HG02973 (cell line): ENCODE data around the gene FOXQ1.
"Not testable (repeated sequence)": the region's sequence is repeated elsewhere in the genome, so short reads cannot be mapped to it uniquely, and the experiment has no call there.

Source experiments
- ATAC-seq: cut with Tn5 transposase; IDR thresholded peaks from one replicate; pipeline ENCODE4 v1.9.1; 2021; ENCODE audit warnings: moderate library complexity; ENCODE audit not compliant: unreplicated experiment

The FOXQ1 gene

DNA sequence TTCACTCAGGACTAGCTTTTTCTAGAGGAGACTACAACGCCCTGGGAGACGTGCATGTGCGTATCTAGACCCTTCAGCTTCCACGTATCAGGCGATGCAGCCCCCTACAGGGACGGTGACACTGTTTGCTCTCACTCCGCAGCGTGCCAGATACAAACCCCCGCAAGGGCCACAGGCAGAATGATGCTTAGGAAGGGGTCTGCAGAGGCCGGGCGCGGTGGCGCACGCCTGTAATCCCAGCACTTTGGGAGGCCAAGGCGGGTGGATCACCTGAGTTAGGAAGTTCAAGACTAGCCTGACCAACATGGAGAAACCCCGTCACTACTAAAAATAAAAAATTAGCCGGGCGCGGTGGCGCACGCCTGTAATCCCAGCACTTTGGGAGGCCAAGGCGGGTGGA, 6.7 kb downstream of the FOXQ1 start:
- ATAC-seq: not testable (repeated sequence)

DNA sequence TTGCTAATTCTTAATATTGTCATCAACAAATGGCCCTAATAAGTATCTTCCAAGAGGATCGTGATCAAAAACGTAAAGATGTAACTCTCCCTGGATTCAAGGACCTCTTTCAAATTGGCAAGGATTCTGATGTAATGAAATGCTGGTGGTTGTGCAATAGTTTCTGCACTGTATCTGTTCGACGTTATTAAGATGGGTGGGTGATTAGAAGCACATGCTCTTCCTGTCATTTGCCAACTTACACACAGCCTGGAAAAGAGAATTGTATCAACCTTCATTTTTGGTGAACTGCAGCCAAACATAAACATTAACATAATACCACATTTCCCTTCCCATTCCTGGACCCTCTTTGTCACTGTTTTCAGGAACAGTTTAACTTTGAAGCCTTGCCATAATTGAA, 9.8 kb downstream of the FOXQ1 start:
- ATAC-seq: no peak

DNA sequence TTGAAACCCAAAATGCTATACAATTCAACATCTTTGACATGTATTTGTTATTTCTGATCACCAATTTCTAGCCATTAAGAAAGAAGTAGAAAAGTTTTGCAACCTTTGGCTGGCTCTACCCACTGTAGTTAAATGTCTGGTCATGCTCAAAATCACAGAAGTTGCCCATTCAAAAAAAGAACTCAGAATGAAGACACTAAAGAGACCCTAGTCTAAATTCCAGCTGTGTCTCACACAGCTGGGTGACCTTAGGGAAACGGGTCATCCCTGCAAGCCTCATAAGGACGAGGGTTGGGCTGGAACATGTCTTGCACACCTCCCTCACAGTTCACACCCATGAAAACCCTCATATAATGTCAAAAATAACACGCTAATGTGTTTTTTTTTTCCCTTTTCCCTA, 10.3 kb downstream of the FOXQ1 start:
- ATAC-seq: no peak

DNA sequence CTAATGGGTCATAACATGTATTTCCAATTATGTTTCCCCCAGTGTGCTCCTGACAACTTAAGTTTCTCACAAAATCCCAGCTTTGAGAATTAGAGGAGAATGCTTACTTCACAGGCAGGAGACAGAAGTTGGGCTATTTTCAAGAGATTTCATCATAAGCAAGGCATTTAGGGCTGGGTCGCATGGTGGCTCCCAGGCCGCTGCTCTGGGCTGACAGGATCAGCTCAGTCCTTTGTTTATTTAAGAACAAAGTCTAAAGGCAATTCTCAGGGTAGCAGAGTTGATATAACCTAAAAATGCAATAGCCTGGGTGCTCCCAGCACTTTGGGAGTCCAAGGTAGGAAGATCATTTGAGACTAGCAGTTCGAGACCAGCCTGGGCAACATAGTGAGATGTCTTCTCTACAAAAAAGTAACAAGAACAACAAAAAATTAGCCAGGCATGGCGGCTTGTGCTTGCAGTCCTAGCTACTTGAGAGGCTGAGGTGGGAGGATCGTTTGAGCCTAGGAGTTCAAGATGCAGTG, 10.9 kb downstream of the FOXQ1 start:
- no peak for ATAC-seq

DNA sequence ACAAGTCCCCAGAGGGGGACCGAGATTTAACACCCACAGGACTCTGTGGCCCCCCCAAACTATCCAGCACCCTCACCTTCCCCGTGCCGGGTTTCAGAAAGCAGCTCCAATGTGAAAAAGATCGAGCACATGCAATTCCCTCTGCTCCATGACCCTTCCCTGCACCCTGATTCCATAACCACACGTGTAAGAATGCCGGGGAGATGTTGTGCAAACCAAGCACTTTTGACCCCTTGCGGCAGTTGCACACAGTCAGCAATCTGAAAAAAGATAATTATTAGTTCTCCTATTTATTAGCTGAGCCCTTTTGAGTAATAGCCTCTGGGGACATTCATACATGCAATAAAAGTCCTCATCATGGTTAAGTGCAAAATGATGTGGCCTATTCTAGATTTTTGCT, 13.0 kb downstream of the FOXQ1 start:
- ATAC-seq: no peak

DNA sequence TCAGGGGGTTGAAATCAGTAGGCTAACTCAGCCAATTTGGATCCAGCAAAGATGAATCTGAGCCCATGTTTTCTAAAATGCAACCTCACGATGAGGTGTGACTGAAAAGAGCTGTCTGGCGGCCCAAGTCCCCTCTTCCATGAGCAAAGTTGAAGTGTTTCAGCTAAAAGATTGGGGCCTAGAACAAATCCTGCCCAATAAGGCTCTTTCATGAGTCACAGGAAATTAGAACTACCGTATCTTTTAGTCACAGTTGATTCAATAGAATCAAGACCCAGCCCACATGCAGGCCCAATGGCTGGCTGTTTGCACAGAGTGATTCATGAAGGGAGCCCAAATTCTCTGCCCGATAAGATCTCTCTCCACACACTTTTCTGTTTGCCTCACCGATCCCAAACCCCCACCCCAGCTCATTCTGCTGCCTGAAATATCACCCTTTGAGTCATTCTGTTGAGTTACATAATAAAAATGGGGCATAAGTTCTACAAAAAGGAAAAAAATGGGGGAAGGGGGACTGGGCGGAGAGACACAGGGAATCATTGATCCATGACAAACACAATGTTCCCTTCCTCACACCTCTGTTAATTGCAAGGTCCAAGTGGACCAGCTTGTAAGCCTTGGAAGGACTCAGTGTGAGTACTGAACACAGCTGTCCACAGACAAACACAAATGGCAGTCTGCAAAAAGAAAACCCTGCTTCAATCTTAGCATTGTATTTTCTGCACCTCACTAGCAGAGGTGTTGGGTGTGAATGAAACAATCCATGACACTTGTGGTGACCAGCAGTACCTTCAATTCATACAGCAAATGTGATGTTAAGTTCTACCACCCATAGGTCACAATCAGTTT, 13.8 kb downstream of the FOXQ1 start:
- no peak for ATAC-seq

DNA sequence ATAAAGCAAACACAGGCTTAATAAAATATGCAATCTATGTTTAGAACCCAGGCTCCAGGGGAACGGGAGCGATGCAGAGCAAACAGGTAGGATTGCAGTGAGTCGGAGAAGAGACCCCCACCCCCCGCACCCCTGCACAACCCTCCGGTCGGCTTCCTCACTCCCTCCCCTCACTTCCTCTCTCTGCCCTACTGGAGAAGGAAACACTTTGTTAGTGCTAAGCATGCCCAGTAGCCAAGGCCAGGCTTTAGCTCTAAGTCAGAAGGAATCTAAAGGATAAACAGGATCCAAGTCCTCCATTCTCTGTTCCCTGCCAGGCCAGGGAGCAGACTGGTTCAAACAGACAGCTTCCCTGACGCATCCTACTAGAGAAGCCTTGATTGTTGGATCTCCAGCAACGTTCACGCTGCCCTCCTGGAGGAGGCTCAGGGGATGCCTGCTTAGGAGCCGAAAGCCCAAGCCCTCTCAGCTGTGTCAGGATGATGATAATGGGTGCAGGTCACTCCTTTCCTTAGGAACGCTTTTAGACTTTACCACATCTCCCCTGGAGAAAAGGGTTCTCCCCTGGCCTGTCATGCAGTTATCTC, 14.7 kb downstream of the FOXQ1 start:
- ATAC-seq: no peak

DNA sequence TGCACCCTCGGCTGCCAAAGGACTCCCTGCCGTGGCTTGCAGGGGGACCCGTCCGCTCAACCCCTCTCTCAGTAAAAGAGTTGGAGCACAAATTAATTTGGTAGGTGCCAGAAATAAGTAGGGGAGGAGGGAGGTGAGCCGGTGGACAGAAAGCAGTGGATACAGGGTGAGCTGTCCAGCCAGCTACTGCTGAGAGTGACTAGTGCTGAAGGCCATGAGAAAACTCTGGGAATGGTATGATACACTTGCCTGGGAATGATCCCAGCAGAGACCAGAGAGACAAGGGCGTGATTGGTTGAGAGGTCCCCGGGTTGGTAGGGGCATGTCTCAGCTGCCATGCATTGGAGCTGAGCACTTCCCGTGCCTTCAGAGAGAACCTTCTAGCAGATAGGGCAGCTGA, 15.7 kb downstream of the FOXQ1 start:
- ATAC-seq: no peak

DNA sequence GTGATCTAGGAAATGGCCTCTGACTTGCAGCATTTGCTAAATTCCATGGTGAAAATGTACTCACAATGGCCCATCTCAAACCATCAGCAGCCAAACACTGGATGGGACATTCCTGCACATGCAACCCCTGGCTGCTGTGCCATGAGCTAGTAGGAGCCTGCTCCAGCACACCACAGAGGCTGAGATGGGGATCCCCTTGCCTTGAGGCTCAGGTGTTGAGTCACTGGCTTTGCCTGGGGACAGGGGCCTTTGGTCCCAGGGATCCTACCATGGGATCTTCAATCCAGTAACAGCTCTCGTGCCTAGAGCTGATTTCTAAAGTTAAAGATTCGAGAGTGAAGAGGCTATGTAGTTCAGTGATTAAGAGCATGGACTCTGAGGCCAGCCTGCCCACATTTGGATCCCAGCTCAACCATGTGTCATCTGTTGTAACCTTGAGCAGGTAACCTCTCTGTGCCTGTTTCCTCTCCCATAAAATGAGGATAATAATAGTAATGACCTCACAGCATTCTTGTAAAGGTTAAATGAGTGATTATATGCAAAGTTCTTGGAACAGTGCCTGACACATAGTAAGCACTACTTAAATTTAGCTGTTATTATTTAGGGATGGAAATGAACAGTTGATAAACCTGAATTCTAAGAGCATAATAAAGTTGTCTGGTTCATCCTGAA, 16.4 kb downstream of the FOXQ1 start:
- no peak for ATAC-seq

DNA sequence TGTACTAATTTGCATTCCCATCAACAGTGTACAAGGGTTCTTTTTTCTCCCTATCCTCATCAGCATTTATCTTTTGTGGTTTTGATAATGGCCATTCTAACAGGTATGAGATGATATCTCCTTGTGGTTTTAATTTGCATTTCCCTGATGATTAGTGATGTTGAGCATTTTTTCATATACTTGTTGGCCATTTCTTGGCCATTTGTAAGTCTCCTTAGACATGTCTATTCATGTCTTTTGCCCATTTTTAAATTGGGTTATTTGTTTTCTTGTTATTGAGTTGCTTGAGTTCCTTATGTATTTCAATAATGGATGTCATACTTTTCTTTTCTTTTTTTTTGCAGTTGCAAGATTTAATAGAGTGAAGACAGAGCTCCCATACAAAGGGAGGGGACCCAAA, 17.8 kb downstream of the FOXQ1 start:
- ATAC-seq: no peak

DNA sequence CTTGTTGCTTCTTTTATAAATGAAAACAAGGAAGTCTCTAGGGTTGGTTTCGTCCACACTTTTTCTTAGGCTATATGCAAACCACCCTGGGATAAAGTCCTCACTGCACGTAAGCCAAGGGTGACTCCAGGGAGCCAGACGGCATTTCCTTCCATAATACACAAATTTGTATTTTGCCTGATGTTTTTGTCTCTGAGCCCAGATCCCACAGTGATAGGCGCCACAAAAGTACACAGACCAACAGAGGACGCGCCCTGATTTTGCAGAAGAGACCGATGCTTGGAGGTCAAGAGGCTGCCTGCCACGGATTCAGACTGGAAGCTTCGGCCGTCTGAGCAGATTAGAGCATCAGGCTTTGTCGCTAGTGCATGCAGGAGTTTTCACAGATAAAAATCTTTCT, 22.8 kb downstream of the FOXQ1 start:
- no peak for ATAC-seq

DNA sequence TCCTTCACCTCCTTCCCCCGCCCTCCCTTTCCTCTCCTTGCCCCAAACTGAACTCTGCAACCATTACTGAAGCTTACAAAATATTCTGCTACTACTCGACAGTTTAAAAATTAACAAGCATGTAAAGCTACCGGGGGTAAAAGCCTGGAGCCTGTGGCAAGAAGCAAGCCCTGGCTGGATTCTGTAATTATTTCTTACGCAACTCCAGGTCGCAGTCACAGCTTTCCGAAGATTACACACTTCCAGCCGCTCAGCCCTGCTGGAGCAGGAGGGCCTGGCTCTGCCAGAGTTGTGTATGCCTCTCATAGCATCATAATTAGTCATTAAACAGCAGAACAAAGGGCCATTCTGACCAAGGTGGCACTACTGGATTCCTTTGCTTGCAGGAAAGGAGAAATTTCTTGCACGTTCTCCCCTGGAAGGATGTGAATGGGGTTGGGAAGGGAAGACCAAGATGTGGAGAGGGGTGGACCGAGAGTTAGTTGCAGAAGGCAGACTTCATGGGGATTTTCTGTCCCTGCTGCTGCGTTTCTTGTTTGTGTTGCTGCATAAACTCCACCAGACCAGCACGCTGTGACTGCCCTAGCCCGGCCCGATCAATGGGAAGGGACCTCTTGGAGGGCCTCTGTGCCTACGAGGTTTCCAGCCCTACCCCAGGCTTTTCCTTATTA, 23.6 kb downstream of the FOXQ1 start:
- ATAC-seq: no peak

DNA sequence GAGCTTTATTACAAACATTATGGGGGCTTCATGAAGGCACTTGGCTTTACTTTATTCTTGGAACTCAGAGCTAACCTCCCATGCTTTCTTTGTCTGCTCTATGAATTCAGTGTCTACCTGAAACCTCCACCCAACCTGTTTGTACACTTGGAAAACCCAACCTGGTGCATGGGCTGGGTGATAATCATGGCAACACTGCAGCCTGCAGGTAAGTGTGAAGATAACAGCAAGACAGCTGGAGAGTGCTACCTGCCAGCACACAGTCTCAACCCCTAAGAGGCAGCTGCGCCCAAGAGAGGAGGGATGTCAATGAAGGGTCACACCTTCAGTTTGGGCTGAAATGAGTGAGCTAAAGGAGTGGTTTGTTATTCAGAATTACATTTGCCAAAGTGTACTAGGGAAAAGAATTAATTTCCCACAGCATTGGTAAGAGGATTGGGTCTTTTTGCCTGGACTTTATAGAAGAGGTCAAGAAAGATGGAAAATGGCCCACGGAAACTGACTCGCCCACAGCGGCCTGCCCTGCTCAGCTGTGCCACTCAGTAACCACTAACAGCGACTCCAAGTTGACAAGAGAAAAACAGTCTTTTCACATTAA, 24.4 kb downstream of the FOXQ1 start:
- ATAC-seq: no peak

DNA sequence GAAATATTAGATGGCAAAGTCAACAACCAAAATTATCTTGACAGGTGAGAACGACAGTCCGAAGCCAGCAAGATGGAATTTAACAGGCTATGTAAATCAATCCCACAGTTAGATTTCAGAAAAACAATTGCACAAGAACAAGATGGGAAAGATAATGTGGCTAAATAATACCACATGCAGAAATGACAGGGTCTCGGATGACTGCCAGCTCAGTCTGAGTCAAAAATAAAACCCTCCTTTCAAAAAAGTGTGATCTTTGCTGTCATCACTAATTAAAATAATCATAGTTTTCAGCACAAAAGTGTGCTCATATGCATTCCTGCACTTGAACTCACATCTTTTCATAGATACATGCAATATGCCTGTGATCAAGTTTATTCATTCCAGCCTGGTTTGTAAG, 25.9 kb downstream of the FOXQ1 start:
- ATAC-seq: no peak

DNA sequence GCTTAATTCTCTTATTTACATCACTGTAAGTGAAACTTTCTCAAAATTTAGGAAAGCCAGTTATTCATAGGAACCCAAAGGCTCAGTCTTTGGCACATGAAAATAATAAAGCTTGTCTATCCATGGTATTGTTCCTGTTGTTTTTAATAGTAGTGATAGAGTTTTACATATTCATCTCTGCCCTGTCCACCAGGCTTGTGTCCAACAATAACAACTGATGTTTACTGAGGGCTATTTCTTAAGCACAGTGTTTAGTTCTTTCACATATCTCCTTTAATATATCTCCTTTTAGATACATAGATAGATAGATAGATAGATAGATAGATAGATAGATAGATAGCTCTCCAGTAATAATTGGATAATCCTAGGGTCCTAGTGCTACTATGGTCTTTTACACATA, 34.2 kb downstream of the FOXQ1 start:
- no peak for ATAC-seq

DNA sequence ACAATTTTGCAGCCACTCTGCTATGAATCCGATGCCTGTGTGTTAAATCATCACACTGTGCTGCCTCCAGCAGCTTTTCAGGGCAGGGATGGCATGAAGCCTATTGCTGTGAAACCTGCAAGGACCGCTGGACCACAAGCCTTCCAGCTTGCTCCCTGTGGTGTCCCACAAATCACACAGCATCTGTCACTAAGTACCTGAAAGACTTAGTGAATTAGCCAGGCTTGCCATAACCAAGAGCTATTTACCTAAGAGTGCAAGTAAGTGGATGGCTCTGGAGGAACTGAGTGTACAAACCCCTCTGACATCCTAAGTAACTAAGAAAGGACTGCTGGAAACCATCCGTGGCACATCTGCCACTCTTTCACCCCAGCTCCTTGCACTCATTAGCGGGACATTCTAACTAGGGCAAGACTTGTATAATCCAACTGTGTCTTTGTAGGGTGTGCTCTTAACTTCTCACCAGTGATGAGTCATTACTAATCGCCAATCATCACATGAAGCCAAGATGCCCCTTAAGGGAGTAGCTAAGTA, 34.7 kb downstream of the FOXQ1 start:
- no peak for ATAC-seq

DNA sequence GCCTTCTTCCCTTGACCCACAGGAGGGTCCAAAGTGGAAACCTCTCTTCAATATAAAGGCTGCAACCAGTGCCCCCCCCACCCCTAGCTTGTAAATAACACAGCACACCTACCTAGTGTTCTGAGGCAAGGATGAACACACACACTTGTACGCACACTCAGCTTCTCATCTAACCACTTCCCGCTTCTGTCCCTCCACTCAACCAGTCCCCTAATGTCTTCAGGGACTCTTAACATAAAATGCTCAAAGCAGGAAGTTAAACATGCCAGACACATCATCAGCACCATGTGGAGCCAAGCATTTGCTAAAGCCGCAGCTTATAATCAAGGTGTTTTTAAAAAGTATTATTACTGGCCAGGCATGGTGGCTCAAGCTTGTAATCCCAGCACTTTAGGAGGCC, 35.3 kb downstream of the FOXQ1 start:
- no peak for ATAC-seq

DNA sequence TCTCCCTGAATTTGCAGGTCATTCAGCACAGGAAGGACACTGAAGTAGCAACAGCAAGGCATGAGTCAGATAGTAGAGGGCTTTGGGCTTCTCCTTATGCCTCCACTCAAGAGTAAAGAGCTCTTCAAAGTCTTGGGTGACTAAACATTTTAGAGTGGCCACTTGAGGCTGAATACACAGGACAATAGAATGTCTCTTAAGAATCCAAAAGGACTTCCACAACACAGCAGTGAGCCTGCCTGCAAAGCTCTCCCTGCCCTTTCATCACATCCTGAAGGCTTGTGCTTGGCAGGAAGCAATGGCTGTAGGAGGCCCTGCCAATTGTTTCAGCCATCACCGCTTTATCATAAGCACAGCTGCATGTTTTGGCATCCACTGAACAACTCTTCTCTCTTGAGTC, 36.8 kb downstream of the FOXQ1 start:
- no peak for ATAC-seq

DNA sequence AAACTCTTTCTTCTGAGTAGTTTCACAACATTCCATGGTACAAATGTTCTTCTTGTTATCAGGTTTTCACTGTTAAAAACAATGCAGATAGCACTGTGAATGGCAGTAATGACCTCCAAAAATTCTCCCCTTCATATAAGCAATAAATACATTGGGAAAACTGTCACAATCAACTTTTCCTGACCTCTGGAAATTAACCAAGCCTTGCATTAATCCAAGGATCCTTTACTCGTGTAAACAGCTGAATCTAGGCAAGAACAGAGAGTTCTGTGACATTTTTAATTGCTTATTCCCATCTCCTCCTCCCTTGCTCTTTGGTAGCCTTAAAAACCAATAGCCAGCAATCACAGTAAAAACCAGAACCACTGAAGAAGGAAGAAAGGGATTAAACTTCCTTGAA, 37.8 kb downstream of the FOXQ1 start:
- ATAC-seq: no peak

DNA sequence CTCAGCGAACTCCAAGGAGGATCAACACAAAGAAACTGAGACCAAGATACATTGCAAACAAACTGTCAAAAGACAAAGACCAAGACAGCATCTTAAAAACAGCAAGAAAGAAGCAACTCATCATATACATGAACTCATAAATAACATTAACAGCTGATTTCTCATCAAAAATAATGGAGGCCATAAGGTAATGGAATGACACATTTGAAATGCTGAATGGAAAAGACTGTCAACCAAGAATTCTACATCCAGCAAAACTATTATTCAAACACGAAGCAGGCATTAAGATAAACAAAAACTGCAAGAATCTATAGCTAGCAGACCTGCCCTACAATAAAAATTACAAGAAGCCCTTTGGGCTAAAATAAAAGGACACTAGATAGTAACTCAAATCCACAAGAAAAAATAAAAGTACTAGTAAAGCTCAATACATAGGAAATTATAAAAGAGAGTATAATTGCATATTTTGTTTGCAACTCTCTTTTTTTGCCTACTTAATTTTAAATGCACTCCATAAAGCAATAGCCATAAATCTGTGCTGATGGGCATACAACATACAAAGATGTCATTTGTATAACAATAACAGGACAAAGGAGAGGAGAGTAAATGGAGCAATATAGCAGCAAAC, 39.6 kb downstream of the FOXQ1 start:
- ATAC-seq: no peak
